Stimulated activated CD4-positive, alpha-beta T cell treated with anti-CD3 and anti-CD28 coated beads, TNF-alpha, amount 100 ng/mL, for 1 hour (primary cell): ENCODE measurements around the gene SYNPR.

Experiments used
- DNase-seq, 3 donors: peaks; one replicate each; pipeline ENCODE4 v3.0.0-alpha.2; 2020; ENCODE audit warnings: low read depth in 3 of 3, low spot score in 1 of 3

The SYNPR gene

GRCh38 chr3:63523100-63523499, 245.0 kb downstream of the SYNPR start:
- no peak for DNase-seq

GRCh38 chr3:63528325-63529000, 250.4 kb downstream of the SYNPR start:
- DNase-seq, result no peak

- DNase-seq, result no peak
Measured at GRCh38 chr3:63532521-63532920, 254.4 kb downstream of the SYNPR start.

- no peak for DNase-seq
Measured at GRCh38 chr3:63538919-63539318, 260.8 kb downstream of the SYNPR start.

GRCh38 chr3:63555767-63556166, 277.7 kb downstream of the SYNPR start:
- no peak for DNase-seq

- DNase-seq, result no peak
Measured at GRCh38 chr3:63556401-63556800, 278.3 kb downstream of the SYNPR start.

- no peak for DNase-seq
Measured at GRCh38 chr3:63557912-63558311, 279.8 kb downstream of the SYNPR start.

- no peak for DNase-seq
Measured at GRCh38 chr3:63559884-63560283, 281.8 kb downstream of the SYNPR start.

- DNase-seq, result no peak
Measured at GRCh38 chr3:63561879-63562278, 283.8 kb downstream of the SYNPR start.

GRCh38 chr3:63562323-63562722, 284.2 kb downstream of the SYNPR start:
- DNase-seq, result no peak

GRCh38 chr3:63563572-63563971, 285.5 kb downstream of the SYNPR start:
- DNase-seq, result no peak

GRCh38 chr3:63565220-63565619, 287.1 kb downstream of the SYNPR start:
- DNase-seq, result no peak

- DNase-seq, result no peak
Measured at GRCh38 chr3:63571682-63572081, 293.6 kb downstream of the SYNPR start.

- no peak for DNase-seq
Measured at GRCh38 chr3:63576846-63577245, 298.7 kb downstream of the SYNPR start.

GRCh38 chr3:63578858-63579257, 300.8 kb downstream of the SYNPR start:
- no peak for DNase-seq

GRCh38 chr3:63580151-63580550, 302.0 kb downstream of the SYNPR start:
- no peak for DNase-seq

GRCh38 chr3:63582943-63583500, 304.9 kb downstream of the SYNPR start:
- no peak for DNase-seq

GRCh38 chr3:63584681-63585080, 306.6 kb downstream of the SYNPR start:
- no peak for DNase-seq

GRCh38 chr3:63585927-63586326, 307.8 kb downstream of the SYNPR start:
- DNase-seq, result no peak

- DNase-seq, result no peak
Measured at GRCh38 chr3:63588895-63589294, 310.8 kb downstream of the SYNPR start.

GRCh38 chr3:63593779-63594178, 315.7 kb downstream of the SYNPR start:
- DNase-seq, result no peak

- no peak for DNase-seq
Measured at GRCh38 chr3:63595221-63595620, 317.1 kb downstream of the SYNPR start.

- no peak for DNase-seq
Measured at GRCh38 chr3:63597019-63597418, 318.9 kb downstream of the SYNPR start.
